ENCODE data around the gene DPYSL4. TPM values are rescaled to one million over a fixed set of nuclear protein-coding genes. Genes with fewer than 3 reads are reported as not detected.

Gene DPYSL4
- total RNA-seq, 5 donors from 2014 or later (not counting 1 experiment from before 2014, with no cell fraction given) = 0.66 to 3.9 (median 3.2) TPM

Other genes with a start within 250 kb of the DPYSL4 start
- 10 to 100 TPM; 23.9 to 30.2 (median 27.8) TPM for gene BNIP3, start 205.0 kb upstream of the DPYSL4 start, total RNA-seq
- under 1 TPM; 0.32 to 0.98 (median 0.50) TPM for gene JAKMIP3, start 121.0 kb upstream of the DPYSL4 start, total RNA-seq
- 10 to 100 TPM in 3 of 5 donors, 1 to 10 TPM in 2; 5.8 to 16.4 (median 12.2) TPM for gene STK32C, start 121.0 kb downstream of the DPYSL4 start, total RNA-seq
- 1 to 10 TPM; 3.1 to 7.8 (median 7.0) TPM for gene LRRC27, start 145.2 kb downstream of the DPYSL4 start, total RNA-seq
- 10 to 100 TPM; 11.5 to 15.3 (median 13.6) TPM for gene PWWP2B, start 210.3 kb downstream of the DPYSL4 start, total RNA-seq